Caco-2 (cell line): Measurements from ENCODE around the gene HUS1. TPM values are rescaled to one million over a fixed set of nuclear protein-coding genes. Genes with fewer than 3 reads are reported as not detected.
A peak's percentile ranks its signal among the peaks of the same experiment; 100 is the strongest.

Experiments used
- Bru-seq: library from RNA; stranded (reverse); fragments of 400-500 nt; gene quantifications from one replicate; lab custom pipeline; 2021; lab: Mats Ljungman, UMichigan
- BruChase-seq, 2 experiments: library from RNA; stranded (reverse); fragments of 400-500 nt; gene quantifications; one replicate each; lab custom pipeline; 2021; lab: Mats Ljungman, UMichigan
- BruUV-seq: library from RNA; stranded (reverse); fragments of 400-500 nt; replicated peaks from 2 replicates; lab custom pipeline; 2021; lab: Mats Ljungman, UMichigan
- CTCF ChIA-PET: fragments of 300-600 bp; sonication (Branson Sonifier 250); formaldehyde crosslinking; loops from one replicate; lab custom pipeline; 2022; ENCODE audit warnings: antibody characterized with exemption; lab: Charles Lee
- POLR2A ChIA-PET: fragments of 300-600 bp; sonication (Branson Sonifier 250); formaldehyde crosslinking; loops from one replicate; lab custom pipeline; 2022; ENCODE audit warnings: antibody characterized with exemption; lab: Charles Lee
- DNase-seq, 2 experiments: peaks; one replicate each; pipeline versions ENCODE4 v3.0.0 to v3.0.0-alpha.2; 2020 to 2022
- H3K27me3 ChIP-seq: replicated peaks from 2 replicates; pipeline ENCODE4 v1.6.0; 2011; ENCODE audit warnings: low read length; ENCODE audit not compliant: control insufficient read depth, insufficient read depth
- H3K36me3 ChIP-seq: 2 replicates; pipeline ENCODE4 v1.5.1; 2011; ENCODE audit warnings: low read length; ENCODE audit not compliant: control insufficient read depth, insufficient read depth
- H3K4me1 ChIP-seq: fragments of 250-450 bp; sonication (Bioruptor Pico); 2 replicates; pipeline ENCODE4 v1.5.1; 2020; ENCODE audit warnings: mild to moderate bottlenecking
- H3K4me3 ChIP-seq: 2 replicates; pipeline ENCODE4 v1.5.1; 2011; ENCODE audit warnings: low read depth, mild to moderate bottlenecking, control low read depth, low read length
- H3K9me3 ChIP-seq: fragments of 250-450 bp; sonication (Bioruptor Pico); 2 replicates; pipeline ENCODE4 v1.5.1; 2020; ENCODE audit warnings: mild to moderate bottlenecking, moderate library complexity
- H3K27ac Mint-ChIP-seq: one replicate; pipeline ENCODE4 v1.8.0; 2022; ENCODE audit warnings: mixed read lengths; ENCODE audit not compliant: unreplicated experiment
- H3K27me3 Mint-ChIP-seq: one replicate; pipeline ENCODE4 v1.8.0; 2022; ENCODE audit warnings: mixed read lengths; ENCODE audit not compliant: insufficient read depth, unreplicated experiment
- H3K36me3 Mint-ChIP-seq: one replicate; pipeline ENCODE4 v1.8.0; 2022; ENCODE audit warnings: mild to moderate bottlenecking, mixed read lengths; ENCODE audit not compliant: insufficient read depth, unreplicated experiment
- H3K4me1 Mint-ChIP-seq: one replicate; pipeline ENCODE4 v1.8.0; 2022; ENCODE audit warnings: low read depth, mixed read lengths; ENCODE audit not compliant: unreplicated experiment
- H3K4me3 Mint-ChIP-seq: one replicate; pipeline ENCODE4 v1.8.0; 2022; ENCODE audit warnings: mild to moderate bottlenecking, moderate library complexity, mixed read lengths; ENCODE audit not compliant: unreplicated experiment
- H3K9me3 Mint-ChIP-seq: one replicate; pipeline ENCODE4 v1.8.0; 2022; ENCODE audit warnings: mixed read lengths; ENCODE audit not compliant: unreplicated experiment
- CTCF ChIP-seq, 2 experiments: fragments of 200-600 bp in 1 of 2; IDR thresholded peaks; 1 replicate in 1 of 2; 2 replicates in 1 of 2; pipeline versions ENCODE4 v1.5.1 to v1.8.0; 2011 to 2022; ENCODE audit warnings: antibody characterized with exemption in 1 of 2, control low read depth in 1 of 2, inconsistent platforms in 1 of 2, low read depth in 1 of 2, low read length in 1 of 2, mild to moderate bottlenecking in 1 of 2, moderate library complexity in 1 of 2; ENCODE audit not compliant: insufficient read depth in 1 of 2, severe bottlenecking in 1 of 2, unreplicated experiment in 1 of 2
- intact Hi-C: fragments of 100-400 bp; cut with micrococcal nuclease; formaldehyde crosslinking; loops from one replicate; pipeline ENCODE4 v1.10.0; 2022; ENCODE audit not compliant: unreplicated experiment
- long read RNA-seq: library from polyadenylated mRNA; stranded (forward); transcript quantifications from one replicate; pipeline ENCODE4 v2.0.0, GENCODE V29; 2022
- total RNA-seq: library from RNA; stranded (reverse); gene quantifications from 2 replicates; pipeline ENCODE4 v1.2.3, GENCODE V29; 2022

Gene HUS1
- total RNA-seq (31.3 and 32.3 TPM in 2 replicates), Bru-seq, nascent RNA (percentile 89 among the genes with signal in this experiment), BruChase-seq, experiment 1, labeled RNA remaining after a 2-hour chase (percentile 86 among the genes with signal in this experiment), BruChase-seq, experiment 2, labeled RNA remaining after a 6-hour chase (percentile 89 among the genes with signal in this experiment)
- long read RNA-seq, transcript HUS1-201 (8 exons, 2,935 nt), result major isoform, 12 of 29 reads
- long read RNA-seq, partial matches to known transcripts, result 3 of 29 reads
- long read RNA-seq, other reads (novel, unspliced or antisense), result 13 of 29 reads

DNA sequence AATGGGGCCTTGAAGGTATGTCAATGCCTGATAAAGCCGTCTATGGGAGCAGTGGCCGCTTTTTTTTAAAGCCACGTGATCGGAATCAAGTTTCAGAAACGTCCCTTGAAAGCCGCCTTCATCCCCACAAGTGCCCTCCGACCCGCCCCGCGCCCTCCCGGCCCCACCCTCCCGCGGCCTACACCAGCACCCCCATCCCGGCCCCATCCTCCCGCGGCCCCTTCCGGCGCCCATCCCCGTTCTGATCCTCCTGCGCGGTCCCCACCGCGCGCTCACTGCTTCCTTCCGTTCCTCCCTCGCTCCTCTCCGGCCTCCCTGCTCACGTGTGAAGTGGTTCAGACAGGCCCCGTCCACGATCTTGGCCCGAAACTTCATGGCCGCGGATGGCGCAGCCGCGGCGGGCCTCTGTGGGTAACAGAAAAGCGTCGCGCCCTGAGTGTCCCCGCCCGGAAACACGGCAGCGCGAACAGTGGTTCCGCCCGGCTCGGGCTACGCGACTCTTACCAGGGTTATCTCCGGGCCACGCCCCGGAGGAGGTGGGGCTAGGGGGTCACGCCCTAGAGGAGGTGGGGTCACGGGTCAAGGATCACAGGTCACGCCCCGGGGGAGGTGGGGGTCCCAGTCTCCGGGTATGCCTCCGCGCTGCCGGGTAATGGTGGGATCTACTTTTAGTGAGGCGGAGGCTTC is at the start of gene HUS1:
HUS1 (minus strand) TSS at position 471 of the 687 bp plus-strand sequence; CDS start at position 375, 96 bp downstream.
- Mint-ChIP-seq H3K36me3 (peaks cover 39% of the 10 kb centered on the region), H3K4me3 (peak within 1 kb of the TSS; percentile 81), H3K9me3 (no peaks in the 10 kb centered on the region), H3K27ac (peak within 1 kb of the TSS; percentile 90), H3K4me1 (peaks cover 18% of the 10 kb centered on the region), H3K27me3 (no peaks in the 10 kb centered on the region)
- peaks cover 5% of the 10 kb centered on the region for H3K4me1 ChIP-seq
- CTCF ChIA-PET, result interaction anchor here (0.7 kb wide), 1 partner anchor 51 kb away, joined by 3 read pairs; no protein-coding TSS in a partner anchor
- no peaks in the 10 kb centered on the region for H3K9me3 ChIP-seq
- no peaks in the 10 kb centered on the region for H3K27me3 ChIP-seq
- peak within 1 kb of the TSS; percentile 87 for H3K4me3 ChIP-seq
- intact Hi-C loops, result loop anchor here (1.0 to 2.0 kb wide), 3 partner anchors 10 to 131 kb away; partner anchors contain the start of gene UPP1
- peak; percentile 93 to 94 for DNase-seq
- H3K36me3 ChIP-seq, result peaks cover 5% of the 10 kb centered on the region
- POLR2A ChIA-PET, result no interaction called here
- TF ChIP-seq CTCF (IDR thresholded peaks at IDR 0.05; ENCODE audit: insufficient read depth in 1 of 2, low read depth in 1 of 2, low read length in 1 of 2, severe bottlenecking in 1 of 2, unreplicated experiment in 1 of 2), result no peak
- BruUV-seq, result no TSS peak

DNA sequence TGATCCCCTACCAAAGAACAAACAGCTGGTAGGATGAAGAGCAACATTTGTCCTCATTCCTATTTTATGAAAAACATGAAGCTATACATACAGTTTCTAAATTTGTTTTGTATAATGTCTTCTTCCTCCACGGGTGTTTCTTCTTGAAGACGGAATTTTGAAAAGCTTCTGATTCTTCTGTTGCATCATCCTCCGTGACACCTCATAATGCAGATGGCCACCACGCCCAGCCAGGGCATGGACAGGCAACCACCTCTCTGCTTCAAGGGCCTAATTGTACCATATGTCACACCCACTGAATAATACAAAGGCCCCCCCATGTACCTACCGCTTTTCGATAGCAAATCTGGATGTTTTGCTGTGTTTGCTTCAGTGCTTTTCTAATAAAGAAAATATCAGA is 49.5 kb upstream of the HUS1 start, which contains the start of gene SUN3:
SUN3 (minus strand) TSS at position 170 of the 400 bp plus-strand sequence; CDS start at position 1, 169 bp downstream.
- peaks cover 21% of the 10 kb centered on the region for H3K27me3 Mint-ChIP-seq
- BruUV-seq, result no TSS peak
- no peaks in the 10 kb centered on the region for H3K4me1 Mint-ChIP-seq
- Histone ChIP-seq H3K27me3 (no peaks in the 10 kb centered on the region), H3K4me3 (no peak within 1 kb of the TSS), H3K4me1 (no peaks in the 10 kb centered on the region), H3K9me3 (0 out of 2 replicates have a peak, but pooled peaks cover 3% of the 10 kb centered on the region), H3K36me3 (no peaks in the 10 kb centered on the region)
- H3K4me3 Mint-ChIP-seq, result no peak within 1 kb of the TSS
- DNase-seq, result no peak
- no peak within 1 kb of the TSS for H3K27ac Mint-ChIP-seq
- ChIA-PET POLR2A (interaction anchor here (0.6 kb wide), 1 partner anchor 554 kb away, joined by 5 read pairs; no protein-coding TSS in a partner anchor), CTCF (no interaction called here)
- no peak for TF ChIP-seq CTCF (IDR thresholded peaks at IDR 0.05; ENCODE audit: insufficient read depth in 1 of 2, low read depth in 1 of 2, low read length in 1 of 2, severe bottlenecking in 1 of 2, unreplicated experiment in 1 of 2)
- no peaks in the 10 kb centered on the region for H3K36me3 Mint-ChIP-seq
- intact Hi-C loops, result no loop called here
- peaks cover 7% of the 10 kb centered on the region for H3K9me3 Mint-ChIP-seq

DNA sequence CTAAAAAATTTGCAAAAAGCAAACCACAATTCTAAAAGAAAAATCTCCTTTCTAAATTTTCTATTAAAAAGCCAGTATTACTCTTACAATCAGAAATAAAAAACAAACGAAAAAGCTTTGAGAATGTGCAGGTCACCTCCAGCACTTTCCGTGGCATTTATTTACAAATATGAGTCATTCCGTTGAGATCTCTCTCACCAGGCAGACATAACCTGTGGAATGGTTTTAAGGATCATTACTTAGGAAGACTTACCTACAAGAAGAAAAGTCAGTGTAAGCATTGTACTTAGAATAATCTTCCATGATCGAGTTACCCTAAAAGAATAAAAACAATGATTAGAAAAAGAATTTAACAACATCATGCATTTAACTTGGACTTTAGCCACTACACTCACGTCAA is 46.2 kb upstream of the HUS1 start:
- Histone ChIP-seq H3K27me3 (no peaks in the 10 kb centered on the region), H3K9me3 (0 out of 2 replicates have a peak, but pooled peaks cover 3% of the 10 kb centered on the region), H3K4me3 (no peak overlapping the region), H3K4me1 (no peaks in the 10 kb centered on the region), H3K36me3 (no peaks in the 10 kb centered on the region)
- BruUV-seq, result no TSS peak
- DNase-seq, result no peak
- ChIA-PET CTCF (no interaction called here), POLR2A (no interaction called here)
- TF ChIP-seq CTCF (IDR thresholded peaks at IDR 0.05; ENCODE audit: insufficient read depth in 1 of 2, low read depth in 1 of 2, low read length in 1 of 2, severe bottlenecking in 1 of 2, unreplicated experiment in 1 of 2), result no peak
- no peak overlapping the region for H3K4me3 Mint-ChIP-seq
- peaks cover 15% of the 10 kb centered on the region for H3K27me3 Mint-ChIP-seq
- H3K36me3 Mint-ChIP-seq, result no peaks in the 10 kb centered on the region
- no peaks in the 10 kb centered on the region for H3K4me1 Mint-ChIP-seq
- peaks cover 19% of the 10 kb centered on the region for H3K9me3 Mint-ChIP-seq
- no peak overlapping the region for H3K27ac Mint-ChIP-seq
- intact Hi-C loops, result no loop called here
